Mucosa of descending colon (tissue), 3 donors: ENCODE data around the gene MEGF11. TPM values are rescaled to one million over a fixed set of nuclear protein-coding genes. Genes with fewer than 3 reads are reported as not detected.

Source experiments
- ATAC-seq: fragments of 200-7000 bp; cut with Tn5 transposase; one replicate; pipeline ENCODE4 v1.9.1; 2020; ENCODE audit warnings: mild to moderate bottlenecking, moderate library complexity
- DNase-seq, 3 donors: peaks; one replicate each; pipeline ENCODE4 v3.0.0-alpha.2; 2020
- H3K36me3 ChIP-seq: fragments of 200-600 bp; one replicate; pipeline ENCODE4 v1.8.0; 2021; ENCODE audit warnings: low read depth, mild to moderate bottlenecking
- H3K4me1 ChIP-seq: fragments of 200-600 bp; one replicate; pipeline ENCODE4 v1.8.0; 2021; ENCODE audit warnings: low read depth, mild to moderate bottlenecking
- H3K4me3 ChIP-seq: fragments of 200-600 bp; one replicate; pipeline ENCODE4 v1.8.0; 2021; ENCODE audit warnings: mild to moderate bottlenecking
- H3K9me3 ChIP-seq: fragments of 200-600 bp; one replicate; pipeline ENCODE4 v1.8.0; 2021; ENCODE audit warnings: mild to moderate bottlenecking
- intact Hi-C, 2 donors: fragments of 100-400 bp; cut with DNase I in 1 of 2; cut with micrococcal nuclease in 1 of 2; formaldehyde crosslinking; loops; one replicate each; pipeline versions ENCODE4 v1.11.0 to v1.11.1; 2022; cut with DNase I, micrococcal nuclease
- total RNA-seq, 3 donors: library from RNA; stranded (reverse); fragmentation: NEBNext Ultra II Directional in 2 of 3; extraction: Animal tissue kit (Norgen Biotek cat#: 25700) in 2 of 3; gene quantifications; one replicate each; pipeline versions ENCODE4 v1.2.1 to v1.2.4, GENCODE V29; 2021 to 2023
- TF ChIP-seq, protein P1 (sequence below): fragments of 200-600 bp; IDR thresholded peaks from one replicate; pipeline ENCODE4 v1.8.0; 2022; ENCODE audit warnings: antibody characterized with exemption, mild to moderate bottlenecking
- donor health status: DM: no; HTN: no; CAD: no; lungs with moderate emphysema.
- donor health status: DM: no; HTN: no; CAD: no.
- donor health status: DM: no; HTN: yes; CAD: no.

The MEGF11 gene
- total RNA-seq, 3 donors from 2014 or later: 0.12 to 0.29 (median 0.19) TPM

DNA sequence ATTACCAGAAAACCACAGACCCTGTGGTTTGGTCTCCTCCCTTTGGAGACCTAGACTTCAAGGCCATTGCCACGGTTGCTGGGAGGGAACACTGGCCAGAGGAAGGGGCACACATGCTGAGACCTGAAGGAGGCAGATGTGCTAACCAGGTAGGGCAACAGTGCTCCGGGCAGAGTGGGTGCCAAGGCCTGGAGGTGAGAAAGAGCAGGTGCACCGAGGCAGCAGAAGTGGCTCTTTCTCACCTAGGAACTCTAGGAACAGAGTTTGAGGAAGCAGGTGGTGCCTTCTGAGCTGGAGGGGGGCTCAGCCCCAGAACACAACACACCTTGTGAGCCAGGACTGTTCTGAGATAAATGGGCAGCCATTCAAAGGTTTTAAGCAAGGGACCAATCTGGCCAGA is 106.1 kb downstream of the MEGF11 start:
- TF ChIP-seq, protein P1, sequence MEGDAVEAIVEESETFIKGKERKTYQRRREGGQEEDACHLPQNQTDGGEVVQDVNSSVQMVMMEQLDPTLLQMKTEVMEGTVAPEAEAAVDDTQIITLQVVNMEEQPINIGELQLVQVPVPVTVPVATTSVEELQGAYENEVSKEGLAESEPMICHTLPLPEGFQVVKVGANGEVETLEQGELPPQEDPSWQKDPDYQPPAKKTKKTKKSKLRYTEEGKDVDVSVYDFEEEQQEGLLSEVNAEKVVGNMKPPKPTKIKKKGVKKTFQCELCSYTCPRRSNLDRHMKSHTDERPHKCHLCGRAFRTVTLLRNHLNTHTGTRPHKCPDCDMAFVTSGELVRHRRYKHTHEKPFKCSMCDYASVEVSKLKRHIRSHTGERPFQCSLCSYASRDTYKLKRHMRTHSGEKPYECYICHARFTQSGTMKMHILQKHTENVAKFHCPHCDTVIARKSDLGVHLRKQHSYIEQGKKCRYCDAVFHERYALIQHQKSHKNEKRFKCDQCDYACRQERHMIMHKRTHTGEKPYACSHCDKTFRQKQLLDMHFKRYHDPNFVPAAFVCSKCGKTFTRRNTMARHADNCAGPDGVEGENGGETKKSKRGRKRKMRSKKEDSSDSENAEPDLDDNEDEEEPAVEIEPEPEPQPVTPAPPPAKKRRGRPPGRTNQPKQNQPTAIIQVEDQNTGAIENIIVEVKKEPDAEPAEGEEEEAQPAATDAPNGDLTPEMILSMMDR: no peak
- Histone ChIP-seq H3K4me1 (no peaks in the 10 kb centered on the region), H3K36me3 (no peaks in the 10 kb centered on the region), H3K4me3 (no peak overlapping the region), H3K9me3 (no peaks in the 10 kb centered on the region)
- intact Hi-C loops: no loop called here
- ATAC-seq (no peak), DNase-seq (no peak)

DNA sequence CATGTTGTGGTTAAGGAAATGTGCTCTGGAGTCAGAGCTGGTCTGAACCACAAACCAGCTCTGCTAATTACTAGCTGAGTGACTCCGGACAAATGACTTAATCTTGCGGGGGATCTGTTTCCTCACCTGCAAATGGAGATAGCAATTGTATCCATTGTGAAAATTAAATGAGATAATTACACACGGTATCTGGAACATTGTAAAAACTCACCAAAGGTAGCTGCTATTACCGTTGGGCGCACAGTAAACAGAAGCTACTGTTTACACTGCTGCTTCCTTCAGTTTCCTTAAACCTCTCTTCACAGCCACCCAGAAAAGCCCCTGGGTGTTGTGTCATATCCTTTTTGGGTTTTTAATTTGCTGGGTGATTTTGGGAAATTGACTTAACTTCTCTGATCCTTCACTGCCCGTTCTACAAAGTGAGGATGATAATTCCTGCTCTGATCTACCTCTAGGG is 107.8 kb downstream of the MEGF11 start:
- Histone ChIP-seq H3K4me1 (no peaks in the 10 kb centered on the region), H3K4me3 (no peak overlapping the region), H3K9me3 (no peaks in the 10 kb centered on the region), H3K36me3 (no peaks in the 10 kb centered on the region)
- ATAC-seq: peak; percentile 18
- no peak for DNase-seq
- intact Hi-C loops: no loop called here
- TF ChIP-seq, protein P1: no peak

DNA sequence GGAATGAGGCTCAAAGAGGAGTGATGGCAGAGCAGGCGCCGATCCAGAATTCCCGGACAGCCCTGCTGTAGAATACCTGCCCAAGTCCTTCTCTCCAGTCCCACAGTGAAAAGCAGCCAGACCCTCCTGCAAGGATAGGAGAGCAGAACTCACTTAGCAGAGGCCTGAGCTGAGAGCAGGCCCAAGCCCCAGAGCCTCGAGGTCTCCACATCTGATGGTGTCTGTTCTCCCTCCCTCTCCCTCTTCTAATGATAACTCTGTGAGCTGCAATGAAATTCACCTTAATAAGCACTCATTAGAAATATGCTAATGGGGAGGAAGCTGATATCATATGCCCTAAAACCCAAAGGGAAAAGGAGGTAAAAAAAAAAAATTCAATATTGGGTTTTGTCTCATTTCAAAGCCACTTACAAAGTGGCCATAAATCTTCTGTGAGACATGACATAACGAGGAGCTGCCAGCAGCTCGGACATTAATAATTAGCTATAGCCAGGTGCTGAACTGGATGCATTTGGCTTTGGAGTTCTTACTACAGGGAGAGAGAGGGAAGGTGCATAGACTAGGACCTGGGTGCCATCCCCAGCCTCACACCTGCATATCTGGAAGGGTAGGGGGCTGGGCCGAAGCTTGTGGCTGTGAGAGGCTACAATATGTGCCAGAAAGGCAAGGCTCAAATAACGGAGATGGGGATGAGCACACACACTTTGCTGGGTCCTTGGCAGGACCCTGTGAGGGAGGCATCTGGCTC is 108.4 kb downstream of the MEGF11 start:
- Histone ChIP-seq H3K4me1 (no peaks in the 10 kb centered on the region), H3K36me3 (no peaks in the 10 kb centered on the region), H3K4me3 (no peak overlapping the region), H3K9me3 (no peaks in the 10 kb centered on the region)
- no peak for ATAC-seq
- intact Hi-C loops: no loop called here
- DNase-seq: no peak
- TF ChIP-seq, protein P1: no peak

DNA sequence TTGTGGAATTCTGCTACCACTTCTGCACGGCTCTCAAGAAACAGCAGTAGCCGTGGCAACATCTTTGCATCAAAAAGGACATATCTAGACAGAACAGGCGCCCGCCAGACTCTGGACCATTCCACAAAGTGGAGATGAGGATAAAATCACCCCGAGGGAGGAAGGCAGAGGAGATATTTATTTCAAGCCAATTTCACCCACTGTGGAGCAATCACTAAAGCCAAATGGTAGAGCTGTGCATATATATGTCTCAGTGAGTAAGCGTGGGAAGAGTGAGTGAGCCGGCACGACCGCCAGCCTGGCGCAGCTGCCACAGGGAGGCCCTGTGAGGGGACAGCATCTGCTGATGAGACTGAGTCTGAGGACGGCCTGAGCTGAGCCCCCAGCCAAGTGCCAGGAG is 111.3 kb downstream of the MEGF11 start:
- DNase-seq (no peak), ATAC-seq (no peak)
- Histone ChIP-seq H3K4me3 (no peak overlapping the region), H3K9me3 (no peaks in the 10 kb centered on the region), H3K4me1 (no peaks in the 10 kb centered on the region), H3K36me3 (no peaks in the 10 kb centered on the region)
- intact Hi-C loops: no loop called here
- TF ChIP-seq, protein P1: no peak

DNA sequence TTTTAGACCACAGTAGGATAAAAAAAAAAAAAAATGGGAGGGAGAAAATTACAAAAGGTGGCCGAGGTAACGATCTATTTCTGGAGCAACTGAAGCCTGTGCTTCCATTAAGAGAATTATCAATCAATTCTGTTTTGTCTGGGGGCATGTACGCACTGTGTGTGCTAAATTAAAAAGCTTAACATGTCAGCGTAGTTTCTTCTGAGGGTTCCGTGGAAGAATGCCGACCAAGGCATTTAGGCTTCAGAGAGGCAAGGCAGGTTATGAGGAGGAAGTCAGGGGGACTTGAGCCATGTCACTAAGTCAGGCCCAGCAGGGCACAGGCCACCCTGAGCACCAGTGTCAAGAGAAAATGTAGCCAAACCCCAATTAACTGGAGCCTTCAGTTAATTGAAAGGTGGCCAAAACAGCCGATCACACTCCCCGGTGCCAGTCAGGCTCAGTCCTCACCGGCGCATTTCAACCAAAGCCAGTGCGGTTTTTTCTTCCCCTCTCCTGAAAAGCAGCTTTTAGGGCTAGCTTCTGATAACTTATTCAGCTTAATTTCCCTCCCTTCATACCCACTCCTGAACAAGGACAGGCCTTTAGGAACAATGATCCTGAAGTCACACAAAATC is 113.9 kb downstream of the MEGF11 start:
- TF ChIP-seq, protein P1: no peak
- Histone ChIP-seq H3K9me3 (no peaks in the 10 kb centered on the region), H3K36me3 (no peaks in the 10 kb centered on the region), H3K4me1 (no peaks in the 10 kb centered on the region), H3K4me3 (no peak overlapping the region)
- no peak for ATAC-seq
- intact Hi-C loops: no loop called here
- no peak for DNase-seq
